Stimulated activated CD8-positive, alpha-beta memory T cell treated with anti-CD3 and anti-CD28 coated beads, Interleukin-7, amount 100 ng/mL, for 4 hours (primary cell): ENCODE data around the gene ALK.

Experiments
- DNase-seq, 2 donors: peaks; one replicate each; pipeline ENCODE4 v3.0.0-alpha.2; 2020; ENCODE audit warnings: low read depth in 2 of 2

ALK gene

DNA sequence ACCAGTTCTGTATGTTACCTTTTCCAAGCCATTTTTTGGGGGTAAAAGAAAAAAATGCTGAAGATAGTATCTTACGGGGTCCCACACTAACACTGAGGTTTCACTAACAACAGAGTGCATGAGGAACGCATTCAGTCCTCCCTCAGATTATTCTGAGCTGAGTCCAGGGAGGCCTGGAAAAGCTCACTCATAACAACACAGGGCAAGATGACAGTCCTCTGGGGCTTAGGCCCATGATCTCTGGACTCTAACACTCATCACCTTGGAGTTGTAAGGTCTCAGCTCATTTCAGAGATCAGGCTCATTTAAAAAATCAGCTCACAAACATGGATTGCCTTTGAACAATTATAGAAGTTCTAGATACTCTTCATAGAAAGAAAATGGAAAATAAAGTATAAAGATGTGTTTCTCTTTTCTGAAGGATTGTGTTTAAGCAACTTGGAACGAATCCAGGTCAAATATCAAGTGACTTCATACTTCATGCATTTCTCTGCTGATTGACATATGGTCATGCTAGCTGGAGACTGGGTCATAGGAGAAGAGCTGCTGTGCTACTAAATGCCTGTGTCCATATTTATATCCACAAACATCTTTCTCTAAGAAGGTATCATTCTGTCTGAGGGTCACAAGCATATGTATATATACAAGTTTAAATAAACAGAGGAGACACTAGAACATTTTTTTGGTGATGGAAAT, 265.8 kb downstream of the ALK start:
- no peak for DNase-seq

DNA sequence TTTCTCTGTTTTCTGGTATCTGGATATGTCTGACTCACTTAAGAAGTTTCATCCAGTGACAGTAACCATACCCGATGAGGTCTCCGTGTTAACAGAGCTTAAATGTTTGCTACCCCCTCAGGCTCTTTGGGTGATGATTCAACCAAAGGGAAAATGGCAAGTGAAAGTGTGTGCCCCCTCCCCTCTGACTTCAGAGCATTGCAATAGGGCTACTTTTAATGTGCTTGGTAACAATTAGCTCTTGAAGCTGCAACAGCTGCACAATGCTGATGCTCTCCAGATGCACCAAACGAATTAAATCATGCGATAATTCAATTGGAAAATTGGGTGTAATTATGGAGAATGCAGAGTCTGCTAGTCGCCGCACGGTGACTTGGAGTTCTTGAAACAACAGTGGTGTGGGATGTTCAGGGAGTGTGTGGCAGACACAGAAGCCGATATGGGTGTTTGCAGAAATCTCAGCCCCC, 270.7 kb downstream of the ALK start:
- DNase-seq = no peak

DNA sequence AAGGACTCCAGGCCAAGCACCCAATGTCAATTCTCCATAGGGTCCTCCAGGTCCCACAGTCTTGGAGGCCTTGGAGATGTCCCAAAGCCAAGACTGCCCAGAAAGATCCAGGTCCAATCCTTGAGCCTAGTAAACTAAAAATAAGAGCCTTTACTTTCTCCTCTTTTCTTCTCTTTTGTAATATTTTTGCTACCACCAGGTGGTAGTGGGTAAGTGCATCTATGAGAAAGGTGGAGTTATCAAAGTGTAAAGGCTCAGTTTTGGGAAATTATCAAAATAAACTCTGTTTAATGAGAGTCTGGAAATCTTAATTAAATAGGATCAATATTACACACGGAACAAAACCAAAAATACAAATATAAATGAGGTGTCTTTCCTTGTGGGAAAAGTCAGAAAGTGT, 276.4 kb downstream of the ALK start:
- DNase-seq = no peak

DNA sequence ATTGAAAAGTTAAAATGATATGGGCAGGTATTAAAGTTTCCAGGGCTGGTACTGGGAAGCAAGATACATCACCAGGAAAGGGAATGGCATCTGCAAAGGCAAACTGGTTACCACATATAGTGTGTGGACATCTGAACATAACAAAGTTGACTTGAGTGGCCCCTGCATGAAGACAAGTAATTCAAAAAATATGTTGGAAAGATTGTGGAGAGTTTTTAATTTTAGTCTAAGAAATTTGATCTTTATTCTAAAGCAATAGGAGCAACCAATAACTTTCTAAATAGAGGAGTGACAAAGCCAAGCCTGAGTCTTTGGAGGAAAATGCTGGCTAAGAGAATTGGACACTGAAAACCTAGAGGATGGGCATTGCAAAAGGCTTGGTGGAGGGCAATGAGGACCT, 278.2 kb downstream of the ALK start:
- no peak for DNase-seq

DNA sequence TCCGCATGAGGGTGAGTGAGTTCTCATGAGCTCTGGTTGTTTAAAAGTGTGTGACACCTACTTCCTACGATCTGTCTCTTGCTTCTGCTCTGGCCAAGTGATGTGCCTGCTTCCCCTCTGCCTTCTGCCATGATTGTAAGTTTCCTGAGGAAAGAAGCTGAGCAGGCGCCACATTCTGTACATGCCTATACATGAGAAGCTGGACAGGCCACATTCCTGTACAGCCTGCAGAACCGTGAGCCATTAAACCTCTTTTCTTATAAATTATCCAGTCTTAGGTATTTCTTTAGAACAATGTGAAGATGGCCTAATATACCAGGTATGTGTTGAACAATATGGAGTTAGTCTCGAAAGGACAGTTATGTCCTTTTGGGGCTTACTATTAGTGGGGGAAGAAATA, 281.0 kb downstream of the ALK start:
- DNase-seq = no peak

DNA sequence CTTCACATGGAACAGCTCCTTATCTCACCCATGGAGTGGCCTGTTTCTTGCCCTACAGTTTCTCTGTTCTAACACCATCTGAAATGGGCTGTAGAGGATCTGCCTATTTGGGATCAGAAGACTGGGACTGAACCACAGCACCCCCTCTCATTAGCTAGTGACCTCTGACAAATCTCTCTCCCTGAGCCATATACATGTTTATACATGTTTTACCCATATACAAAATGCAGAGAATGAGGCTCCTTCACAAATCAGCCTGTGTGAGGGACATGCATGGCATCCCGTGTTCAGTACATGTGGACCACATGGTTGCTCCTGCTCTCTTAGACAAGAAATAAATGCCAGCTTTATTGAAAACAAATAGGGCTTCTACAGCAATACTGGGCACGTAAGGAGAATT, 282.7 kb downstream of the ALK start:
- no peak for DNase-seq

DNA sequence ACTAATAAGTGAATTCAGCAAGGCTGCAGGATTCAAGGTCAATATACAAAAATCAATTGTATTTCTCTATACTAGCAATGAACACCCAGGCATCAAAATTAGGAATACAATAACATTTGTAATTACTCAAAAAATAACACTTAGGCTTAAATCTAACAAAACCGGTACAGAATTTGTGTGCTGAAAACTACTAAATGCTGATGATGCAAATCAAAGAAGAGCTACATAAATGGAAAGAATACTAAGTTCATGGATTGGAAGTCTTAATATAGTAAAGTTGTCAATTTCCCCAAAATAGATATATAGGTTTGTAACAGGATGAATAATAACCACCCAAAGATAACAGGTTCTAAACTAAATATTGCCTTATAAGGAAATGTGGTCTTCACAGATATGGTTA, 286.5 kb downstream of the ALK start:
- DNase-seq = no peak

DNA sequence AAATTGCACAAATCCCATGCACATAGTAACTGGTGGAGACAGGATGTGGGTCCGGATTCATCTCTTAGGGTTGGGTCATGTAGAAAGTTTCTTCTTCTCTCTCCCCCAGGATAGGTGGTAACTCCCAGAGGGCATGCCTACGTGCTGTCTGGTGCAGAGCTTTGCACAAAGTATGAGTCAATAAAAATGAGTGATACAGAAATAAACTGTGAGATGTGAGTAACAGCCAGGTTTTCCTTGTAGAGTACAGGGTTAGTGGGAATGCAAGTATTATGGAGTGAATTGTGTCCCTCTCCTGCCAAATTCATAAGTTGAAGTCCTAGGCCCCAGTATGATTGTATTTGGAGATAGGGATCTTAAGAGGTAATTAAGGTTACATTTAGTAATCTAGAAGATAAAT, 289.4 kb downstream of the ALK start:
- DNase-seq = no peak

DNA sequence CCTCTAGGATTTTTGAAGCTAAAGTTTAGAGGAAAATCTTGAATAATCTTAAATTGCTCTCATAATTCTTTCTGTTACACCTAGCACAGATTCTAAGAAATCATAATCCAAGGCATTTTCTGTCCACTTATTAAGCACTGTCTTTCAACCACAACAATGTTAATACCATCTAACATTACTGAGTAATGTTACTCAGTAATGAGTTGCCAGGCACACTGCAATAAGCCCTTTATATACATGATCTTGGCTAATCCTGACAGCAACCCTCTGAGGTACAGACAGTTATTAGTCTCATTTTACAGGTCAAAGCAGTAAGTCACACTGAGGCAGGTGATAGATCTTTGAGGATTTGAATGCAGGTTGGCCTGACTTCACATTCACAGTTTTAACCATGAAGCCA, 291.9 kb downstream of the ALK start:
- no peak for DNase-seq

DNA sequence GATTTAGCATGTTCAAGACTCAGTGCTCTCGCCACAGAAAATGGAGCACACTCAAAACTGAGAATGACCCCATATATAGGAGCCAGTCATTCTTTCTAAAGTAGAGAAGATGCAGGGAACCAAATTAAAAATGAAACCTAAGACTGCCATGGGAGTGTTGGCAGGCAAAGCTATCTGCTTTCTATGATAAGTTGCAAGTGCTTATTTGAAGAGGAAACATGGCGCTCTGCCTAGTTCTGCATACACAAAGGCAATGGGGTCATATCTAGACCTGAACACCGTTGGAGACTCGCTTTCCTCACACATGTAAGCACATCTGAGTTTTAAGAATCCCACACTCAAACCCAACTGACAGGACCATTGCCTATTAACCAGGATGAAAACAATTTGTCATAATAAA, 292.5 kb downstream of the ALK start:
- no peak for DNase-seq

DNA sequence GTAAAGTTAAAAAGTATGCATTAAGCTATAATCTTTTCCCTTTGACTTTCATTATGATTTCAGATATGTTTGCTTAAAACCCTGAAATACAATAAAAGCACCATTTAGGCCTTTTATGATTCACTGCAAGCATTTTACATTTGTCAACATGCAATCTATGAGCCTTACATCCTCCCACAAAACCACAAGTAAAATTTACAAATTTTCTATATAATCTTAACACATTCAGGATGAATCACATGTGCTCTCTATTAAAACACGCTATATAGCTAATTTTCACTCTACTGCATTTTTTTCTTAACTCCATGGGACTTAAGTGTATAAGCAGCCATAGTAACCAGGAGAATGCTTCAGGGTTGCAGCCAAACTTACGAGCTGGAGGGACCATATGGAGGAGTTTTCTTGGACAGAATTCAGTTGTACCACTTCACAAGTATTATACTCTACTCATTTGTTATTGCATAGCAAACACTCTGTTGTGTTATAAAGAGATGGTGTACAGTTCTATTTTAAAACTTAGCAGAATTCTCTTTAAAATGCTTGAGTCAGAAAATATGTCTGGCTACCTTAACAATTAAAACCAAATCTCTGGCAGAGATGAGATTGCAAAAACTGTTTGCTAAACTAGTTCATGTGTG, 293.2 kb downstream of the ALK start:
- no peak for DNase-seq

DNA sequence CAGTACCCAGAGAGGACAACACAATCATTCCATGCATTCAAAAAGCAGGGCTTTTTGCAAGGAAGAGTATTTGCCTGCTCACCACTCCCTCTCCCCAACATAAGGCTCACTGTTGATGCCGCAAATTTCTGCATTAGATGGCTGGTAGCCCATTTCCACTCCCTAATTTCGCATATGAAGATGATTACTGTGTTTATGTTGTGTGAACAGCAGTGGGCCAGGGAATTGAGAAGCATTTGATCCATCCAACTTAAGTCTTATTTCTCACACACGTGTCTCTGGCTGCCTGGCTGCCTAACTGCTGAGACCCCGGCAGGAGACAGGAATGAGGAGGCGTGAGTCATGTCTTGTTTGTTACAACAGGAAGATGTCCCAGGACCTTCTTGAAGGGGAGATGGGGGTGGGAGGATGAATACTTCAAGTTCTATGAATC, 294.1 kb downstream of the ALK start:
- DNase-seq = no peak

DNA sequence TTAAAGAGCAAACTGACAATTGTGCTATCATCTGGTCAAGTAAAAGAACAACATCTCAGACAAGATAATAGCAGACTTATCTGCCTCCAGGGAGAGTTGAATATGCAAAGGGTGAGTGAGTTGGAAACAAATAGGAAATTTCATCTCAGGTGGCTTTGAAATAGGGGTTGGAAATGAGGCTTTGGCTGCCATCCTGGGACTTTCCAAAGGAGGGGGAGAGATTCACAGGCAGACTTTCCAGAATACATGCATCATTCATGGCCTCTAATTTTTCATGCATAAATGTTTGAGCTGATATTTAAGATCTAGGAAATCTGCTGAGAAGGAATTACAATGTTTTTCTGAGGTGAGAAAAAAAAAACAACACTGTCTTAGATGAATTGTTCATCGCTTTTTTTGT, 300.5 kb downstream of the ALK start:
- DNase-seq = no peak

DNA sequence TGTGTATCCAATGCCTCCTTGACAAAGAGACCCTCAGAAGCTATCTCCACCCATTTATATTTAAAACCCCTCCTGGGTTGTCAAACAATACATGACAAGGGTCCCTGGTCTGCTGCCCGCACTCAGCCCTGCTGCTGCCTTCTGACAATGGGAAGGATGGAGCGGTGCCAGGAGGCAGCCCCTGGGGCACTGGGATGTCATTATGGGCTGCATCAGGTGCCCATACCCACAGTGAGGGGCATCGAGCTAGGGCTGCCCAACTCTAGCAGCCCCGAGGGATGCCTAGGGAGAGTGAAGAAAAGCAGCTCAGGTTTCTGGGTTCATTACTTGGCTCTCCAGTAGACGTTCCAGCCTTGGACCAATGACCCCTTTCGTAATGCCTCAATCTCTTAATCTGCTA, 301.7 kb downstream of the ALK start:
- DNase-seq = no peak

DNA sequence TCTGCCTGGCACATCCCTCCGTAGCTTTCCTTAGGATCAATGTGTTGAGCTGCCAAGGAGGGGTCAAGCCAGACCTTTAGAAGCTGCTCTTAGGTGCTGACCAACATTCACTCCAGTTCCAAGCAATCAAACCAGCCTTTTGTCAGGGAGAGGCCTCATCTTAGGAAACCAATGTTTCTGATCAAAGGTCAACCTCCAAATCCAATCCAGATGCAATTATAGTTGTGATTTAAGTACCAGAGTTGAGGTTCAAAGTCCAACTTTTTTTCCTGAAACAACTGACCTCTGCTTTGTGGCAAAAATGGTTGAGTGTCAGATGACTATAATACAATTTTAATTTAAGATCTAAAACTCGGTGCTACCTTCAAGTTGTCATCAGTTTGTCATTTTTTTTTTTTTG, 303.4 kb downstream of the ALK start:
- no peak for DNase-seq

DNA sequence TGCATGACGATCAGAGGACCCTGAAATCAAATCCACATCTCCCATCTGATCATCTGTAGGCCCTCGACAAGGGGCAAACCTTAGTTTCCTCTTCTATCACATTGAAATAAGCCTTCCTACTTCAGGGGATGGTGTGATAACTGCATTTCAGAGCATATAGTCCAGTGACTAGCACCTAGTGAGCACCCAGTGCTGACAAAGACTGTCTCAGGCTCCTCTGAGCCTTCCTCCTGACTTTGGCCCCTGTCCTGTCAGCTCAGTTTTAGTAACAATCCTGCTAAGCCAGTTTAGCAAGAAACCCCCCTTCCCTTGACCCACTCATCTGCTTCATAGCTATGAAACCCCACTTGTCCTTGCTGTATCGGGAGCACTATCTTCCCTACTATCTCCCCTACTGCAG, 304.0 kb downstream of the ALK start:
- DNase-seq = no peak

DNA sequence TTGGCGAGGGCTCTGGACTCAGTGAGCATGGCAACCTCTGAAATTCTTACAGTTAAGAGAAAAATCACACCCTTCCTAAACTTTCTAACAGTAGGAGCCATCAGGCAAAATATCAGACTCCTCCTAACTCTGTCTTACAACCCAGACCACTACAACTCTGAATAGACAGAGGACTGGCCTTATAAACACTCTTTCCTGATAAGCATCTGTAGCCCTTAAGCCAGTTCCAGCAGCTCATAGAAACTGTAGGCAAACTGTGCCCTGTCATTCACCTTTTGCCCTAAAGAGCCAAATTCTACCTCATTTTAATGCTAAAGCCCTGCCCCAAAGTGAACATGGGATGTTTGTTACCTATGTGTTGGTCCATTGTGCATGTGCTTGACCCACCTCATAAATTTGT, 304.8 kb downstream of the ALK start:
- no peak for DNase-seq

DNA sequence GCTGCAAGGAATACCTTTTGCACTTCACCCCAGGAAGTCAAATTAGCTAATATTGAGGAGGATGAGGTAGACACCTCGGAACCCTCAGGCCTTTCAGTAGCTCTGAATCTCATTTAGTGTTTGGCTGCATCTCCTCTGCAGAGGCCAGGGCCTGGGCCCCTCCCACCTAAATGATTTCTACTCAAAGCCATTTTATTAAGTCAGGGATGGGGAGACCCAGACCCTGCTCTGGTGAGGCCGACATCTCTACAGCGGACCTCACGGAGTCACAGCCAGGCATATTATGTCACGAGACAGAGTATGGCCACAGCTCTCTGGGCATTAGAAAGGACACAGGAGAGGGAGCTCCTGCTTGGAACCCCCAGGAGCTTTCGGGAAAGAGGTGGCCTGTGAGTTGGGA, 305.5 kb downstream of the ALK start:
- no peak for DNase-seq

DNA sequence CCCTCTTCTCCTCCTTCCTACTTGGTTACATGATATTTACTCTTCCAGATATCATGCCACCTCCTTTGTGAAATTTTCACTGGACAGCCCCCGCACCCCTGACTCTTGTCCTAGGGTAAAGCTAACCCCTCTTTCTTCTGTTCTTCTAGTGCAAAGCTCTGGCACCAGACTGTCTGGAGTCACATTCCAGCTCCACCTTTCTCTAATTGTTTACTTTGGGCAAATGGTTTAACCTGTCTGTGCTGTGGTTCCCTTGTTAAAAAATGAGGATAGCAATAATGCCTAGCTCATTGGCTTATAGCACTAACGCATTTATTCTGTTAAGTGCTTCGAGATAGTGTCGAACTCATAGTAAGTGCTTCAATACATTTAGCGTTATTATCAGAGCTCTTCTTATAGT, 306.2 kb downstream of the ALK start:
- DNase-seq = no peak

DNA sequence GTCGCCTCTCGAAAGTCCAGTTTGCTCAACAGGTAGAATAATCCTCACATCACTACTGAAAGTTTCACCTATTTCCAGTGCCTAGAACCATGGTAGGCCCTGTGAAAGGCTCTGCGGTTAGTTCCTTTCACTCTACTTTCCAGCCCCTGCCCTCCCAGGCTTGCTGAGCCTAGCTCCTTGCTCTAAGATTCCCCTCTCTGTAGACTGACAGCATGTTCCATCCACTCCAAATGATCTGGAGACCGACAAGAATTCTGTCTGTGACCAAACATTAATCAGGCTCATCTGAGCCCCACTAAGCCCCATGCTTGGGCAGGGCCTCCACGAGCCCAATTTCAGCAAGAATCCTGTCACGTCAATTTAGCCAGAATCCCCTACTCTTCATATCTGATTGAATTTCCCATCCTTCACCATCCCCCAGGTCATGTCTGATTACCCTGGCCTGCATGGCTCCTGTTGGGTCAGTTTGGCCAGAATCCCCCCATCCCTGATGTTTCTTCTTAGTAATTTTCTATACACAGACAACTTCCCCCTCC, 307.0 kb downstream of the ALK start:
- no peak for DNase-seq

DNA sequence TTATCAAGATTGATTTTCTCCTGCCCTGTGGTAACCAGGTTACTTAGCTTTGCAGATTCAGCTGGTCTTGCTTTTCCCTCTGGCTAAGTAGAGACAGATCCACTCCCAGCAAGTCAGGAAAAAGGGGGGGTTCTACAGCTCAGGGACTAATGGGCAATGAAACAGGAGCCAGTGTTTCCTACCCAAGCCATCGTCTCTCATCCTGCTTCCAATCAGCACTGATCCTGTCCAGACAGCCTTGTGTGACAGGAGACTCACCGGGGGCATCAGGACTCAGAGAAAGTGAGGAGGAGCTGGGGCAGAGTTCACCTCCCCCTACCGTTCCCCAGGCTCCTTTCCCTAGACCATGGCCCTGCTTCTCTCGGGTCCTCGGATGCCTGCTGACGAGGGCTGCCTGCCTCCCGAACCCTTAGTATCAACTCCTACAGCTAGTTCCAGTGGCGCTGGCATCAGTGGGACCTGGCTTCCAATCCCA, 307.6 kb downstream of the ALK start:
- no peak for DNase-seq

DNA sequence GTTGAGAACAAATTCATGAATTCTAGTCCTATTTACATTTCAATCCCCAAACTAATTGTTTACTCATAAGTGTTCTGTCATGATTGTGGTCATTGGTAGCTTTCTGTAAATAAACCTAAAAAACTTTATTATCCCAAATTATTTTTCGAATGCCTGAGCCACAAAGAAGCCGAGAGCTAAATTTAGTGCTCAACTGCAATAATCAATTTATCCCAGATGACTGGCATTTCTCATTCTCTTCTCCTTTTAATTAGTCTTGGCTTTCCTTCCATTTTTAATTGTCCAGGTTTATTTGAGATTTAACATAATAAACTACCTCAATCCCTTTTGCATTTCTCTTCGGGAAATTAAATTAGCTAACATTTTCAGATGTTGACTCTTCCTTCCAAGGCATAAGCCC, 308.3 kb downstream of the ALK start:
- no peak for DNase-seq

DNA sequence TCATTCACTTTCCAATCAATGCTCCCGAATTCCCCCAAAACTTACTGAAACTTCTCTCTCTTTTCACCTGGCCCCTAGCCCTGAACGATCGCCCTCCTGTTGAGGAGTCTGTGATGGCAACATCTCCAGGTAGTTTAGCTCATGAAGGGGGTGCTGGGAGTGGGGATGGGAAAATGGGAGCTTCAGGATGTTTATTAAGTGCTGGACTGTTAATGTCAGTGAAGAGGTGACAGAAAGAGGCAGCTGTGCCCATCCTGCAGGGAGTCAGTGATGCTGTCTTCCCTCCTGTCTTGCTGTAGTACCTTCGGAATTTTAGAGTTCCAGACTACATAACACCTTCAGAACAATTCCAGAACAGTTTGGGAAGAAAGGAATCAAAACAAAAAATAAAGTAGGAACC, 308.8 kb downstream of the ALK start:
- no peak for DNase-seq
